Immature natural killer cell (primary cell): Measurements from ENCODE around the gene ZNF692. TPM values are rescaled to one million over a fixed set of nuclear protein-coding genes. Genes with fewer than 3 reads are reported as not detected.
A peak's percentile ranks its signal among the peaks of the same experiment; 100 is the strongest.
"Not testable (repeated sequence)": the region's sequence is repeated elsewhere in the genome, so short reads cannot be mapped to it uniquely, and the experiment has no call there.

Source experiments
- DNase-seq, 3 donors: peaks; one replicate each; pipeline ENCODE4 v3.0.0; 2022; ENCODE audit warnings: mixed read lengths in 1 of 3
- H3K27ac Mint-ChIP-seq, 6 donors: one replicate each; pipeline ENCODE4 v1.8.0; 2020; ENCODE audit warnings: mixed read lengths in 6 of 6, mild to moderate bottlenecking in 5 of 6, inconsistent platforms in 4 of 6, moderate library complexity in 3 of 6
- H3K27me3 Mint-ChIP-seq, 3 donors: one replicate each; pipeline ENCODE4 v1.8.0; 2020 to 2021; ENCODE audit warnings: low read depth in 3 of 3, mild to moderate bottlenecking in 3 of 3, mixed read lengths in 3 of 3, moderate library complexity in 3 of 3, inconsistent platforms in 1 of 3
- H3K36me3 Mint-ChIP-seq, 3 donors: one replicate each; pipeline ENCODE4 v1.8.0; 2020; ENCODE audit warnings: mixed read lengths in 3 of 3, inconsistent platforms in 2 of 3, mild to moderate bottlenecking in 2 of 3
- H3K4me1 Mint-ChIP-seq, 2 donors: one replicate each; pipeline ENCODE4 v1.8.0; 2020; ENCODE audit warnings: inconsistent platforms in 2 of 2, mild to moderate bottlenecking in 2 of 2, mixed read lengths in 2 of 2, moderate library complexity in 1 of 2
- H3K4me3 Mint-ChIP-seq, 5 donors: one replicate each; pipeline ENCODE4 v1.8.0; 2020; ENCODE audit warnings: mild to moderate bottlenecking in 5 of 5, mixed read lengths in 5 of 5, inconsistent platforms in 3 of 5, moderate library complexity in 3 of 5
- H3K9me3 Mint-ChIP-seq, 6 donors: one replicate each; pipeline ENCODE4 v1.8.0; 2020; ENCODE audit warnings: mild to moderate bottlenecking in 6 of 6, mixed read lengths in 6 of 6, inconsistent platforms in 4 of 6, moderate library complexity in 3 of 6
- polyA plus RNA-seq, 3 donors: library from polyadenylated mRNA; unstranded; fragments of 300-500 nt; fragmentation: Illumina TruSeq; gene quantifications; one replicate each; pipeline ENCODE4 v1.2.3, GENCODE V29; 2021

ZNF692 gene
- polyA plus RNA-seq, 3 donors from 2014 or later = 5.5 to 11.0 (median 7.7) TPM

DNA sequence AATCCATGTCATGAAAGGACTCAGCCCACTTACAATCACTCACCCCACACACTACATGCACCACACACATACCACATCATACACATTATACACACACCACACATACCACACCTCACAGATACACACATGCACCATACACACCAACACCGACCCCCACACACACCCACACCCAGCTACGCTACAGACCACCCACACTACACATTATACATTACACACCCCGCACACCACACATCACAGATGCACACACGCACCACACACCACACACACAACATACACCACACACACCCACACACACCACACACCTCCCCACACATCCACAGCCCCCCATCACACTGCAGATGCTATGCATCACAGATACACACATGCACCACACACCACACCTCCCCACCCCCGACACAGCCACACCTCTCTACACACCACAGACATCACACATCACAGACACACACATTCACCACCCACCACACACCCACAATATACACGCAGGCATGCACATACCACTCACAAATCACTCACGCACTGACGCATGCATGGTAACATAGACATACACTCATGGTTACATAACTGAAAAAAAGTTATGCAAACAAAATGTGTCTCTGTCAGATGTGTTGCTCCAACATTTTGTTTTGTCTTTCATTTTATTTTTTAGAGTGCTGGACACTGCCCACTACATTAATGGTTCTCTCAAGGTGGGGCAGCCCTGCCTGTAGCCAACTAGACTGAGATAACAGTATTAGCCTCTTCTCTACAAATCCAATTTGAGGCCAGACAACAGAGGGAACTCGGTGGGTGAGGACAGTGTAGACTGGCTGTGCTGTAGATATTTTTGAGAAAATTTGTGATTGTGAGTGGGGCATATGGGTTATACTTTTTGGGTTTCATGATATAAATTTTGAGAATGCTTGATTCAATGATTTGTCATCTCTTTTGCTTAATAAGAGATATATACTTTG, 31.9 kb upstream of the ZNF692 start:
- Mint-ChIP-seq H3K27me3 (peaks cover 2 to 16% (median 3%) of the 10 kb centered on the region in 3 donors), H3K36me3 (no peaks in the 10 kb centered on the region)

DNA sequence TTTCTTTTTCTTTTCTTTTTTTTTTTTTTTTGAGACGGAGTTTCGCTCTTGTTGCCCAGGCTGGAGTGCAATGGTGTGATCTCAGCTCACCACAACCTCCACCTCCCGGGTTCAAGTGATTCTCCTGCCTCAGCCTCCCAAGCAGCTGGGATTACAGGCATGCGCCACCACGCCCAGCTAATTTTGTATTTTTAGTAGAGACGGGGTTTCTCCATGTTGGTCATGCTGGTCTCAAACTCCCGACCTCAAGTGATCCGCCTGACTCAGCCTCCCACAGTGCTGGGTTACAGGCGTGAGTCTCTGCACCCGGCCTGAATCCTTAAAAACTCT, 31.0 kb upstream of the ZNF692 start:
- H3K4me3 Mint-ChIP-seq, H3K9me3 Mint-ChIP-seq, DNase-seq, H3K27ac Mint-ChIP-seq, H3K4me1 Mint-ChIP-seq, H3K36me3 Mint-ChIP-seq: not testable (repeated sequence)
- peaks cover 2 to 14% (median 3%) of the 10 kb centered on the region in 3 donors for H3K27me3 Mint-ChIP-seq

More for the DNA sequence above, 31.9 kb upstream of the ZNF692 start:
- Mint-ChIP-seq H3K4me3 (no peak overlapping the region), H3K4me1 (no peaks in the 10 kb centered on the region), H3K9me3 (no peaks in the 10 kb centered on the region), H3K27ac (no peak overlapping the region)
- peak in 1 of 3 donors; percentile 8 for DNase-seq

DNA sequence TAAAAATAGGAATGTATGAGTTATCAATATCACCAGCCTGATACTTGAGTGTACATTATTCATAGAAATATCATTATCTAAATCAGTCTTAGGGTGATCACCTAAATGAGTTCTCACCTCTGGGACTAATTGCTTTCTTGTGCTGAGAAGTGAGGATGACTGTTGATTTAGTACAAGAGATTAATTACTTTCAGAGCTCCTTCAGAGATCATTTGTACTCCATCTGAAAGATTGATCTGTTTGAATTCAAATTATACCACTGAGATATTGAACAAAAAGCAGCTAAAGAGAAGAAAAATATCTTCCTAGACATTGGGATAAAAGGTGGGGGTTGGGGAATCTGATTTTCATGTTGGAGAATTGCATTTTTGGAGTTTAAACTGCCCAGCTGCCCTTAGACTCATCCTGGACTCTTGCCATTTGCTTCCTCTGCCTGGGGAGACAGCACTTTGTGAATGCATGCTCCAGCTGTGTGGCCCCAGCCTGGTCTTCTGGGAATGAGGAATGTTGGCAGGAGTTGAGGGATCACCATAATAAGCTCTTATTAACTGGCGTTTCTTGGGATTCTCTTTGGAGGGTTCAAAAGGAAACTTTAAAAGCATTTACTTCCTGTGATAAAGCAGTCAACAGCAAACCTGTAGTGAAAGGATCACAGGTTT, 27.5 kb upstream of the ZNF692 start:
- Mint-ChIP-seq H3K4me1 (no peaks in the 10 kb centered on the region), H3K4me3 (no peak overlapping the region), H3K9me3 (no peaks in the 10 kb centered on the region), H3K36me3 (no peaks in the 10 kb centered on the region), H3K27me3 (peaks cover 4 to 7% (median 5%) of the 10 kb centered on the region in 3 donors), H3K27ac (no peak overlapping the region)
- no peak for DNase-seq

DNA sequence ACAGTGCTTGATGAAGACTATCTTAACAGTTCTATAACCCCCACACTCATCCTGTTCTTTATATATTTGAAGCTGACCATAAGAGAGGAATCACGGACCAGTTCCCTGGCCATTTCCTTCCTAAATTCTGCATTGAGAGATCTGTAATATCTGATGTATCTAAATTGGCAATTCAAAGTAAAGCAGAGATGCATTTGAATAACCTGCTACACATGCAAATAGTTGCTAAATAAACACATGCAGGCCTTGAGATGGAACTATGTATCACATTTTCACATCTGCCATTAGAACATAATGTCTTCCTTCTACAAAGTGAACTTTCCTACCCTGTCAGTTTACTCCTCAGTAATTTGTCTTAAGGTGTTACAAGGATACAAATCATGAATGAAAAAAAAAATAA, 26.8 kb upstream of the ZNF692 start:
- Mint-ChIP-seq H3K9me3 (no peaks in the 10 kb centered on the region), H3K27me3 (peaks cover 5 to 6% (median 5%) of the 10 kb centered on the region in 3 donors), H3K27ac (peak overlapping the region in 1 of 6 donors; percentile 22), H3K36me3 (no peaks in the 10 kb centered on the region), H3K4me1 (no peaks in the 10 kb centered on the region), H3K4me3 (no peak overlapping the region)
- DNase-seq = no peak

DNA sequence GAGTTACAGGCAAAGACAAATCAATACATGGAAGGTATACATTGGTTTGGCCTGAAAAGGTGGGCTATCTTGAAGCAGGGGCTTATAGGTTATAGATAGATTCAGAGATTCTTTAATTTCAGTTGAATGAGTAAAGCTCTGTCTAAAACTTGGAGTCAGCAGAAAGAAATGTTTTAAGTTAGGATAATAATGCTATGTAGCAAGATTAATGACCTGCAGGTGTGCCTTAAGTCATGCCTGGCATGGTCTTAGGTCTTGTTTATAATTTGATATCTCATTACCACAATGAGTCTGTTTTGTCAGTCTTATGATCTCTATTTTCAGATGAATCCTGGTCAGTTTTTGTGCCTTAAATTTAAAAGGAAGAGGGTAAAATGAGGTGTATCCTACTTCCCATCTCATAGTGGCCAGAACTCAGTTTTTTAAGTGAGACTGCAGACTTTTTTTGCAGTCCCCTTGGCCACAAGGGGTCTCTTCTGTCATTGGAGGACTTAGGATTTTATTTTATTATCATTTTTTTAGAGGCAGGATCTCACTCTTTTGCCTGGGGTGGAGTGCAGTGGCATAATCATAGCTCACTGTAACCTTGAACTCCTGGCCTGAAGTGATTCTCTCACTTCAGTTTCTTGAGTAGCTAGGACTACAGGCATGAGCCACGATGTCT, 25.9 kb upstream of the ZNF692 start:
- no peak for DNase-seq
- no peaks in the 10 kb centered on the region for H3K36me3 Mint-ChIP-seq
- no peak overlapping the region for H3K27ac Mint-ChIP-seq
- H3K4me1 Mint-ChIP-seq = no peaks in the 10 kb centered on the region
- H3K9me3 Mint-ChIP-seq = no peaks in the 10 kb centered on the region
- H3K27me3 Mint-ChIP-seq = peaks cover 4 to 6% (median 5%) of the 10 kb centered on the region in 3 donors
- no peak overlapping the region for H3K4me3 Mint-ChIP-seq

DNA sequence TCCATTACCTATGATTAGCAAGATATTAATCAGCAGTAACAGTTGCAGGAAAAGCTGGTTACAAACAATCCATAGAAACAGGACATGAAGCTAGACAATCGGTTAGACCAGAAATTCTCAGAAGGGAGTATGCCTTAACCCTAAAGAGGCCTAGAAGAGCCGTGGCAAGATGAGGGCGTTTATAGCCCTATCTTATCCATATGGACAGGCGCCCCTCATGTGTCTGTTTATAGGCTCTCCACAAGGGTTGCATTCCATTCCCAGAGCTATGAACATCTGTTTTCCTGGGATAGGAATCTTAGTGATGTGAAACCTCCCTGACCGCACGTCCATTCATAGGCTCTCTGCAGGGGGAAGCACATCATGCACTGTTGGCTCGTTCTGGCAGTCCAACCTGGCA, 23.5 kb upstream of the ZNF692 start:
- H3K27ac Mint-ChIP-seq, H3K9me3 Mint-ChIP-seq, H3K27me3 Mint-ChIP-seq, H3K4me3 Mint-ChIP-seq, H3K36me3 Mint-ChIP-seq, DNase-seq, H3K4me1 Mint-ChIP-seq: not testable (repeated sequence)

DNA sequence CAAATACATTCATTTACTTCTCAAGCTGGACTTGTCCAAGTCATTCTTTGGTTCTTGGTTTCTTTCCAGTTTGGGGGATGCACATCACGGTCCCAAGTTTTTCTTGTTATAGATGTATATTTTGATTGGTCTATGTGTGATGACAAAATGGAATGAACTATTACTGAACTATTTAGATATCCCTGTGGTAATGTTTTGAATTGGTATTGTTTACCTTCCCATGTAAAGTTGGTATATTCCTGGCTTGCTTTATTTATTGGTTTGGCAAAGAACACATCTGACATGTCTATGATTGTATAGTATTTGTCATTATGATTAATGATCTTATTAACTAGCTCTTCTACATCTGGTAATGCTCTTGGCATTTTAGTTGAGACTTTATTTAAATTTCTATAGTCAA, 22.4 kb upstream of the ZNF692 start:
- no peaks in the 10 kb centered on the region for H3K36me3 Mint-ChIP-seq
- H3K4me1 Mint-ChIP-seq = peaks cover under 1 to 7% of the 10 kb centered on the region in 2 donors
- no peaks in the 10 kb centered on the region for H3K9me3 Mint-ChIP-seq
- no peak overlapping the region for H3K27ac Mint-ChIP-seq
- peaks cover 3 to 9% (median 6%) of the 10 kb centered on the region in 3 donors for H3K27me3 Mint-ChIP-seq
- H3K4me3 Mint-ChIP-seq = no peak overlapping the region
- DNase-seq = no peak

DNA sequence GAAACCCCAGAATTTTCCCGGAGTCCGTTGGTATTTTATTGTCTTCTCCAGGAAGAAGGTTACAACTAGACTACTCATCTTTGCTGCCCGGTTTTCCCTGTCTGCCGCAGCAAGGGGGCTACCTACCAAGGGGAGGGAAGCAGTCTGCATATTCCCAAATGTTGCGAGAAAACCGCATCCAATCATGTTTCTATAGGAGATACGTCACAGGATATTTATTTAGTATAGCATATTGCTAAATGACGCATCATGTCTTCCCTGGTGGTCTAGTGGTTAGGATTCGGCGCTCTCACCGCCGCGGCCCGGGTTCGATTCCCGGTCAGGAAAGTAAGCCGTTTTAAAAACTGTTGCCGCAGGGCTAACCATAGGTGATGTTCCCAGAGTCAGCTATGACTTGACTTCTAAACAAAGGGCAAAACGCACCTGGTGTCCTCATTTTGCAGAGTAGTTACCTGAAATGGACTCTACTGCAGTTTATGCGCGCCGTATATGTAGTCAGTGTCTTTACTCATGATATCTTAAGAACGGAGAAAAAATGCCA, 15.2 kb upstream of the ZNF692 start:
- H3K4me3 Mint-ChIP-seq = peak overlapping the region; percentile 96 to 99 (median 97)
- H3K27ac Mint-ChIP-seq = peak overlapping the region; percentile 98 to 100 (median 100)
- peaks cover 14 to 31% (median 29%) of the 10 kb centered on the region in 3 donors for H3K27me3 Mint-ChIP-seq
- H3K36me3 Mint-ChIP-seq = no peaks in the 10 kb centered on the region
- H3K9me3 Mint-ChIP-seq = peaks cover 0 to 10% (median 4%) of the 10 kb centered on the region in 6 donors
- H3K4me1 Mint-ChIP-seq = peaks cover 28 to 47% of the 10 kb centered on the region in 2 donors
- DNase-seq = peak; percentile 90 to 93 (median 92)

DNA sequence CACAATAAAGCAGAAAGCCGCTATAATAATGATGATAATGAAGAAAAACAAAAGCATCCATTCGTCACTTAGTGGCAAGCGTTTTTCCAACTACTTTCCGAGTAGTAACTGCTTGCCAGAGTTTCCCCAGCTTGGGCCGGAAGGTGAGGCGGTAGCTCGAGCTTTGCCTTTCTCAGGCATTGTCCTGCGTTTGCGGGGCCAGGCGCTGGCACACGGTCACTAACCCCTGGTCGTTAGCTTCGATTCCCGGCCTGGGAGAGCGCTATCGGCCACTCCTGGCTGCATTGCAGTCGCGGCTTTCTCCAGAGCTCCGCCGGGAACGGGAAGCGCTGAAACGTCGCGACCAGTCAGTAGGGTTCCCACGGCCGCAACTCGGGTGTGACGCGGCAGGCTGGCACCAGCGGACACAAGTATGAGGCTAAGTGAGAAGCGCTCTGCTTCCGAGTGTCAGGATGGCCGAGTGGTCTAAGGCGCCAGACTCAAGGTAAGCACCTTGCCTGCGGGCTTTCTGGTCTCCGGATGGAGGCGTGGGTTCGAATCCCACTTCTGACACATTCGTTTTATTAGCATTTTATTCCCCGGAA, 14.6 kb upstream of the ZNF692 start:
- peaks cover 28 to 47% of the 10 kb centered on the region in 2 donors for H3K4me1 Mint-ChIP-seq
- peak overlapping the region; percentile 98 to 100 (median 100) for H3K27ac Mint-ChIP-seq
- no peaks in the 10 kb centered on the region for H3K36me3 Mint-ChIP-seq
- peak; percentile 94 to 95 (median 95) for DNase-seq
- peaks cover 0 to 10% (median 4%) of the 10 kb centered on the region in 6 donors for H3K9me3 Mint-ChIP-seq
- H3K4me3 Mint-ChIP-seq = peak overlapping the region; percentile 96 to 99 (median 97)
- H3K27me3 Mint-ChIP-seq = peaks cover 14 to 31% (median 29%) of the 10 kb centered on the region in 3 donors

DNA sequence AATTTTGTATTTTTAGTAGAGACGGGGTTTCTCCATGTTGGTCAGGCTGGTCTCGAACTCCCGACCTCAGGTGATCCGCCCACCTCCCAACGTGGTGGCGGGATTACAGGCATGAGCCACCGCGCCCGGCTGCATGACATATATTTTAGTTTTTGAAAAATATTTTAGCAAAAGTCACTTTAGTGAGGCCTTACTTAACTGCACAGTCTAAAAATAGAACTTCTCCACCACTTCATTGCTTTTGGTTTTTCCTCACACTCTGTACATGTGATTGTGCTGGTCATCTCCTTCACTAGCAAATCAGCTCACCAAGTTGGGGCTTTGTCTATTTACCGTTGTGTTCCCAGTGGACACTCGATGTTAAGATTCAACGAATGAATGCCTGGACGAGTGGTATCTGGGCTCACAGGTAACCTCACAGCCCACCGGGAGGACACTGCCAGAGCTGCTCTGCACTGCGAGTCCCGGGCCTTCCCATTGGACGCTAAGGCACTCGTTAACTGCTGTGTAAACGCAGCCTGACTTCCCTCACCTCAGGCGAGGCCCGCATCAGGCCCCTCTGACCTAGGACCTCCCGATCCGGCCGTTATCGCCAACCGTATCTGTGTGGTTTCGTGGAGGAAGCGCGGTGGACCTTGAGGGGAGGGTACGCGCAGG, 14.0 kb upstream of the ZNF692 start:
- peak overlapping the region; percentile 96 to 99 (median 97) for H3K4me3 Mint-ChIP-seq
- peak overlapping the region; percentile 98 to 100 (median 100) for H3K27ac Mint-ChIP-seq
- no peaks in the 10 kb centered on the region for H3K36me3 Mint-ChIP-seq
- H3K27me3 Mint-ChIP-seq = peaks cover 14 to 30% (median 29%) of the 10 kb centered on the region in 3 donors
- H3K9me3 Mint-ChIP-seq = peaks cover 0 to 10% (median 4%) of the 10 kb centered on the region in 6 donors
- peak in 1 of 3 donors; percentile 31 for DNase-seq
- H3K4me1 Mint-ChIP-seq = peaks cover 28 to 47% of the 10 kb centered on the region in 2 donors

DNA sequence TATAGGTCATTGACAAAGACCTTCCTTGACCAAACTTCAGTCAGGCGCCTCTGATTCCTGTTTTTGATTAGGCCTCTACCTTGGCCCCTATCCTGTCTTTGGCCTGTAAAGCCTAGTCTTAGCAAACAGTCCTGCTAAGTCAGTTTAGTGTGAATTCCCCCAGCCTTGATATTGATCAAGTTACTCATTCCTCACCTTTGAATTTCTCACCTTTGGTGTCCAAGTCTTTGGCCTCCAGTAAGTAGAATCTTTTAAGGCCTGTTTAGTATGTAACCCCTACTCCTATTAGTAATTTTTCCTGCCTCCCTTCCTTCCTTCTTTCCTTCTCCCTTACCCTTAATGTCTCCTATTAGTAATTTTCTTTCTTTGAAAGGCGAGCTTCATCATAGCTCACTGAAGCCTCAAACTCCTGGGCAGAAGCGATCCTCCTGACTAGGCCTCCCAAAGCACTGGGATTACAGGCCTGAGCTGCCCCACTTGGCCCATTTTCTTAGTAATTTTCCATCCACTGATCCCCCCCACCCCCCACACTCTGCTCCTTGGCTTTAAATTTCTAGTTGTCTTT, 13.0 kb upstream of the ZNF692 start:
- Mint-ChIP-seq H3K27me3 (peaks cover 14 to 30% (median 28%) of the 10 kb centered on the region in 3 donors), H3K27ac (peak overlapping the region in 4 of 6 donors; percentile 67 to 100 (median 78)), H3K4me1 (peaks cover 28 to 46% of the 10 kb centered on the region in 2 donors), H3K4me3 (peak overlapping the region in 4 of 5 donors; percentile 36 to 68 (median 54)), H3K36me3 (no peaks in the 10 kb centered on the region), H3K9me3 (peaks cover 0 to 10% (median 4%) of the 10 kb centered on the region in 6 donors)
- no peak for DNase-seq

DNA sequence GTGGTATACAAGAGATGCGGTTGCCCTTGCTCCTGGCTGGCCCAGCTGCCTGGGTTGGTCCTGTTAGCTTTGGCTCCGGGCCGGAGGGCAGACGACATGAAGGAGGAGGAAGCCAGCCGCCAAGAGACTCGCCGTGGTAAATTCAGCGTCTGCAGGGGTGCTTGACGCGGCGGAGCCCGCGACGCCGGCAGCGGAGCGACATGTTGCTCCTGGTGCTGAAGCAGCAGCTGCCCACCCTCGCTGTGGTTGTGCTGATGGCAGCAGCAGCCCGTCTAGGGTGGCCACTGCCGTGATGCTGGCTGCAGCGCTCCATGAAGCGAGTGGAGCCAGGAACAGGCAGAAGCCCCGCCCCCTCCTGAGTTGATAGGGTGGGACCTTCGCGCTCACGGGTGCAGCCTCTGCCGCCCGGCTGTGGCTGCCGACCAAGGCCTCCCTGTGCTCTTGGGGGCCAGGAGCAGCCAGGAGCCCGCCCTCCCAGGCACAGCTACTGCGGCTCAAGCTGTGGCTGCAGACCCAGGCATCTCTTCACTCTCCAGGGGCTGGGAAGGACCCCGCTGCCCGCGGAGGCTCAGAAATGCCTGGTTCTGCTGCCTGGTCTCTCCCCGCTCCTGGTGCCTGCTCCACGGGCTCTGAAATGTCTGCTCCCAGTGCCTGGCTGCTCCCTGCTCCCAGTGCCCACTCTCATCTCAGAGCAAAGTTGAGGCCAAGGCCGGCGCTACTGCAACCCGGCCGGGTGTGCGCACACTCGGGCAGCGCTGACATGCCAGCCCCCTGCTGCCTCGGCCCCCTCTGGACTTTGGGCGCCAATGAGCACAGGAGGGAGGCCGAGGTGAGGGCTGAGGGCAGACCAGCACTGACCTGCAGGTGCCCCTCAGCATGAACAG, 4.4 kb upstream of the ZNF692 start:
- H3K27ac Mint-ChIP-seq = peak overlapping the region; percentile 84 to 96 (median 92)

More for the DNA sequence above, 4.4 kb upstream of the ZNF692 start:
- no peaks in the 10 kb centered on the region for H3K9me3 Mint-ChIP-seq
- H3K36me3 Mint-ChIP-seq = no peaks in the 10 kb centered on the region
- peaks cover 45 to 55% of the 10 kb centered on the region in 2 donors for H3K4me1 Mint-ChIP-seq
- peaks cover 10 to 18% (median 16%) of the 10 kb centered on the region in 3 donors for H3K27me3 Mint-ChIP-seq
- DNase-seq = peak; percentile 82 to 85 (median 85)
- peak overlapping the region; percentile 81 to 93 (median 91) for H3K4me3 Mint-ChIP-seq
